Retina (tissue), 1 donor: ENCODE data around the gene GBP1.
"Not testable (repeated sequence)": the region's sequence is repeated elsewhere in the genome, so short reads cannot be mapped to it uniquely, and the experiment has no call there.

Experiments
- DNase-seq: peaks from one replicate; pipeline ENCODE4 v3.0.0-alpha.2; 2016

Gene GBP1

DNA sequence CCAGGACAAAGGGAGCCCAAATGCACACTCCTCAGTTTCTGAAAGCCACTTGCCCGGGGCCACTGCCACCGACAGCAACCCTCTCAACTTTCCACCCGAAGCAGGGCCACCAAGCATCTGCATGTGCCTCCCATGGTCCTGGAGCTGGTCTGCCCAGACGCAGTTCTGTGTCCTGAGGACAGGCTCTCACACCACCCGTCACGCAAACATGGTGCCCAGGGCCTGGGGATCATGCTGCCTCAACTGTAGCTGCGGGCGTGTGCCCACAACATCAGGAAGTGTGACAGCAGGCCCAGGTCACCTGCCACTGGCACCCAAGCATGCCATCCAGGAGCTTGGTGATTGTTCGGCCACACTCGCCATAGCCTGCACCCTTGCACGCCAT is 14.4 kb downstream of the GBP1 start:
- DNase-seq: no peak

GRCh38 chr1:89049901-89050648 is 14.9 kb downstream of the GBP1 start:
- not testable (repeated sequence) for DNase-seq

- not testable (repeated sequence) for DNase-seq
Measured at GRCh38 chr1:89049187-89049586, 15.8 kb downstream of the GBP1 start.

DNA sequence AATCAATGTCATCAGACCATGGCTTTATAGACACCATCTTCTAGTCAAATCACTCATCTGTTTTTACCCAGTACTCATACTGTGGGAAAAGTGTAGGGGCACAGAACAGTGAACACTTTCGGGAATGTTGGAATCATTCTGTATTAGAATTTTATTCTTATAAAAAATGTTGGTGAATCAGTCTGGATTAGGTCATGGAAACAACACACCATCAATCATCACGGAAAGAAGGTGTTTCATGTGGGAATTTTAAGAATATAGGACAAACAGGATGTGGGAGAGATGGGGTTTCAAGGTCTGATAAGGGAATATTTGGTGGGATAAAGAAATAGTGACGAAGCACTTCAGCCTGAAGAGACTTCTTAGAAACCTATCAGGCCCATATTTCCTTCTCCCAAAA is 17.3 kb downstream of the GBP1 start:
- DNase-seq: no peak

DNA sequence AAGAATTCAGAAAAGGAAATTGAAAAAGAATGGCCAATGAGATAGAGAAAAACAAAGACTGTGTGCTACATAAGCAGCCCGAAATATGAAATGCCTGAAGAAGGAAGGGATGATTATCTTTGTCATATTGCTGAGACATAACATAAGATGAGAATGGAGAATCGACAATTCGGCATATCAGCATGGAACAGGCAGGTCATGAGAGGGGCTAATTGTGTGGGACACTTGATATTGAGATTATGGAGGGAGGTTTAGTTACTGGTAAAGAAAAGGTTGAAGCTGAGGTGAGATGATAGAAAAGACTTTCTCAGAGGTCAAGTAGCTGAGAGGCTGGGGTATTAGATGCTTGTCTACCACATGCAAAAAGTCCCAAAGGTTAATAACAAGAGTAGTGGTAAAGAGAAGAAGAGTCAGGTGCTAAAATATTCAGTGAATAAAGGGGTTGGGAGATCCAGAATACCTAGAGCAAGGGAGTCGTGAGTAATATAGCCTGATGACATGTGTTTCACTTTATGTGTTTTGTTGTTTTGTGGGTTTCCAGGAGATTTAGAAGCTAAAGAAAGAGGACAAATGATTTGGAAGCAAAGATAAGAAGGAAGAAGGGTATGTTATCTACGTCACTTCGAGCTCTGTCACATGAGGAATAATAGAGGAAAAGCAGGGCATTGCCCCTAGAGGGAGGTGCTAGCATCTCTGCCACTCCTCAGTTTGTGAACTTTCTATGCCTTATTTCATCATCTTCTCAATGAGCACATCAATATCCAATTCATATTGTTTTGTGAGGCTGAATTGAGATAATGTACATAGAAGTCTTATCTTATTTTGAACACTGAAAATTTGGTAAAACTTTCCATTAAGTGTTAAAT is 18.5 kb downstream of the GBP1 start:
- not testable (repeated sequence) for DNase-seq

DNA sequence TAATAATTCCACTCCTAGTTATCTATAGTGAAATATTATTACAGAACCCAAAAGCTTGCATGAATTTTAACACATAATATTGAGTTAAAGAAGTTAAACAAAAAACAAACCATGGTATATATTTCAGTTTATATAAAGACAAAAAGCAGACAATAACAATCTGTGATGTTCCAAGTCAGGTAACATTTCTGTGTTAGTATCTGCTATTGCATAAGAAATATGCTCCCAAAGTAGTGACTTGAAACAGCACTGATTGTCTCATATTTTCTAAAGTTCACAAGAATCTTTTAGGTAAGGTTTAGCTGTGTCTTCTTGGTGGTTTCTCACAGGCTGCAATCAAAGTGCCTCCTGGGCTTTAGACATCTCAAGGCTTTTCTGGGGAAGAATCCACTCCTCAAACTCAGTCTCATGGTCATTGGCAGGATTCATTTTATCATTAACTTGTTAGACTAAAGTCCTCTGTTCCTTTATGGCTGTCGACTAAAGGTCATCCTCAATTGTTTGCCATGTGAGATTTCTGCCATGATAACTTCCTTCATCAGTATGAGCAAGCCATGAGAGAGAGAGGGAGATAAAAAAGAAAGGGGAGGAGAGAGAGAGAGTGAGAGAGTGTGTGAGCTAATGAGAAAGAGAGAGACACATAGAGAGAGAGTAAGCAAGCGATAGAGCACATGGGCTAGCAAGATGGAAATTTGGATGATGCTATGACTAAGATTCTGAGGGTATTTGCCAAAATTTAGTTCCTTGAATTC is 19.9 kb downstream of the GBP1 start:
- no peak for DNase-seq

- no peak for DNase-seq
Measured at GRCh38 chr1:89043940-89044339, 21.1 kb downstream of the GBP1 start.

- DNase-seq: no peak
Measured at GRCh38 chr1:89042491-89042890, 22.5 kb downstream of the GBP1 start.

GRCh38 chr1:89041721-89042120 is 23.3 kb downstream of the GBP1 start:
- no peak for DNase-seq

- DNase-seq: no peak
Measured at GRCh38 chr1:89041119-89041641, 23.8 kb downstream of the GBP1 start.

DNA sequence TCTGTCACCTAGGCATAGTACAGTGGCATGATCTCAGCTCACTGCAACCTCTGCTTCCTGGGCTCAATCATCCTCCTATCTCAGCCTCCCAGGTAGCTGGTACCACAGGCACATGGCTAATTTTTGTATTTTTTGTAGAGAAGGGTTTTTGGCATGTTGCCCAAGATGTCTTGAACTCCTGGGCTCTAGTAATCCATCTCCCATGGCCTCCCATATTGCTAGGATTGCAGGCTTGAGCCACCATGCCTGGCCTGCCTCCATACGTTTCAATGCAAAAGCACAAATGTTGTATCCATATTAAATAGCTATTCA is 24.7 kb downstream of the GBP1 start:
- DNase-seq: no peak

DNA sequence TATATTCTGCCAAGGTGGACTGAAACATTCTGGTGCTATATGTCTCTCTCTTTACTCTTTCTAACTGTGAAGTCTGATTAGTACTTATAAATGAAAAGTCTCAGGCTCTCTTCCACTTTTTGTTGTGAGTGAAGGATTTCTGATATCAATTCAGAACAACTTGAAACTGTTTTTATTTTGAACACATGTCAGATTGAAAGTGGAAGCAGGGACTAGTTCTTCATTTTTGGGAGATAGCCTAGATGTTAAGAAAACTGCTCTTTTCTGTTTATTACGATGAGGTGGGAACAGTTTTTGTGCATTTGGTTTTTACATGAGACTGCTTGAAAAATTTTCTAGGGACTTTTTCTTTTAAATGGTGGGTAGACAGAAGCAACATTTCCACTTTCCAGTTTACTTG is 27.8 kb downstream of the GBP1 start:
- no peak for DNase-seq

DNA sequence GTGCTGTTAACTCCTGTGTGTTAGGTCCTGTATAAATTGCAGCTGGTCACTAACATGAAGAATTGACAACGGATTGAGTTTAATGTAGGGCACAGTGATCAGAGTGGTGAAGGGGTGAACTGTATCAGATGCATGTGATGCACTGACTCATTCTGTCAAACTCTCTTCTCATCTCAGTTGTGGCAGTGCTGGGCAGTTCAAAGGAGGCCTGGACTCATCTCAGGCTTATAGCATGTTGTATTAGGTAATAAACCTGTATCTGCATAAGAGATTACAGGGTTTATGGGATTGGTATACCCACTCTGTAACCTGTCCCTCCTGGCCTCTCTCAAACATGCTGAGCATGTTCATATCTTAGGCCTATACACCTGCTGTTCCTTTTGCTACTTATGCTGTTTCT is 29.9 kb downstream of the GBP1 start:
- no peak for DNase-seq

GRCh38 chr1:89034004-89034403 is 31.0 kb downstream of the GBP1 start:
- DNase-seq: not testable (repeated sequence)

- DNase-seq: not testable (repeated sequence)
Measured at GRCh38 chr1:89029051-89029450, 36.0 kb downstream of the GBP1 start.

GRCh38 chr1:89025928-89026327 is 39.1 kb downstream of the GBP1 start:
- no peak for DNase-seq

DNA sequence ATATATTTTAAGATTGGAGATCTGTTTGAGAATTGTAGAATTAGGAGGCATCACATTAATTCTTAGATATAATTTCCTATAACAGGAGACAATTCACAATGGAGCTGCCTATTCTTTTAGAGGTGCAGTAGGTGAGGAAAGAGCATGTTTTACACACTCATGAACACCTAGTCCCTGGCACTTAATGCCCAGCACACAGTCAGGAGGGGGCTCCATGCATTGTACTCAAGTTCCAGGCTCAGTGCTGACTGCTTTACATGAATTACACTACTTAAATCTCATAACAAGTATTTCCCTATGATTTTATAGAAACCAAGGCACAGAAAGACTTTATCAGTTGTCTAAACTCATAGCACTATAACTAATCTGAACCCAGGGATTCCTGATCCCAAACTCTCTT is 42.0 kb downstream of the GBP1 start:
- DNase-seq: no peak

- no peak for DNase-seq
Measured at GRCh38 chr1:89022167-89022959, 42.6 kb downstream of the GBP1 start, which contains the start of gene GBP3. Gene GBP3, minus strand, starts transcription at chr1:89022866. Its CDS starts 2,145 bp downstream, at chr1:89020721.

GRCh38 chr1:89018318-89018717 is 46.7 kb downstream of the GBP1 start:
- DNase-seq: not testable (repeated sequence)

DNA sequence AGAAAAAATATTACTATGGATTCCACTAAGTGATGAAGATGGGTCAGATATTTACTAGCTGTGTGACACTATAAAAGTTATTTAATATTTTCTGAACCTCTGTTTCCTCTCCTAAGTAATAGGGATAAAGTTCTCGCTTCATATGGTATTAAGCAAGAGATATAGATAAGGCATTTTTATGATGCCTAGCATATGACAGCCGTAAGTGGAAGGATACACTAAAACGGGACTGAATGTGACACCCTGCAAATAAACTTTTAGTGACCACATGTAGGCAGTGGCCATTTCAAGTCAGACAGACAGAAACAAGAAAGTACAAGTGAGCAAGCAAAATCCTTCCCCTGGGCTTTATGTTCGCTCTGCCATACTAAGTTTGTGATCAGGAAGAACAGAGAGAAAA is 56.5 kb downstream of the GBP1 start:
- no peak for DNase-seq

DNA sequence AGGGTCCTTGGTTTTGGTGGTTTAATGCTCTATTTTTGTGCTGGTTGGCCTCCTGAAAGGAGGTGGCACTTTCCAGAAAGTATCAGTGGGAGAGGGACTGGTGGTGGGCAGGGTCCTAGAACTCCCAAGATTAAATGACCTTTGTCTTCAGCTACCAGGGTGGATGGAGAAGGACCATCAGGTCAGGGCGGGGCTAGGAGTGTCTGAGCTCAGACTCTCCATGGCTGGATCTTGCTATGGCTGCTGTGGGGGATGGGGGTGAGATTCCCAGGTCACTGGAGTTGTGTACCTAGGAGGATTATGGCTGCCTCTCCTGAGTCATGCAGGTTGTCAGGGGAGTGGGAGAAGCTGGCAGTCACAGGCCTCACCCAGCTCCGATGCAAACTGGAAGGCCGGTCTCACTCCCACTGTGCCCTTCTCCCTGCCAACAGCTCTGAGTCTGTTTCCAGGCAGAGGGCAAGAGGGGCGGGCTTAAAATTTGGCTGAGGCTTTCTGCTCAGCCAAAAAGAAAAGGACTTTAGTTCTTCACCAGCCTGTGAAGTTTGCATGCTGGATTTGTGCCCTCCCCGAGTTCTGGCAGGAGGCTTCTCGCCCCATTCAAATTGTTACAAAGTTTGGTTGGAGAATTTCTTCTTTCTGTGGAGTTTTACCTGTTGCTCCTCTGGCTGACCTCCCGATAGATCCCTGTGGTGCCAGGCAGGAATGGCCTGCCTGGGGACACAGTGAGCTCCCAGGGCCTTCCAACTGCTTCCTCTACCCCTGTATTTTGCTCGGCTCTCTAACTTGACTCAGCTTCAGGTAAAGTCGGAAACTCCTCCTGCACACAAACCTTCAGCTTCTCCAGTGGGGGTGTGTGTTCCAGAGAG is 59.5 kb downstream of the GBP1 start:
- no peak for DNase-seq
